CD4-positive, CD25-positive, alpha-beta regulatory T cell (primary cell): ENCODE data around the gene HOXD12. TPM values are rescaled to one million over a fixed set of nuclear protein-coding genes. Genes with fewer than 3 reads are reported as not detected.

ENCODE experiments used
- ATAC-seq, 2 donors: fragments of 150-1000 bp; cut with Tn5 transposase; one replicate each; pipeline ENCODE4 v1.10.0; 2021; ENCODE audit warnings: low read depth in 2 of 2, moderate number of reproducible peaks in 2 of 2, moderate library complexity in 1 of 2
- DNase-seq, 3 donors: peaks; one replicate each; pipeline versions ENCODE4 v3.0.0 to v3.0.0-alpha.2; 2012 to 2022; ENCODE audit warnings: mixed read lengths in 1 of 3
- H3K27ac ChIP-seq: one replicate; pipeline ENCODE4 v1.7.0; 2013; ENCODE audit warnings: mild to moderate bottlenecking, low read length; ENCODE audit not compliant: insufficient read depth, poor library complexity, severe bottlenecking
- H3K27me3 ChIP-seq: one replicate; pipeline ENCODE4 v1.7.0; 2013; ENCODE audit warnings: low read length; ENCODE audit not compliant: control insufficient read depth, insufficient read depth
- H3K36me3 ChIP-seq: one replicate; pipeline ENCODE4 v1.7.0; 2013; ENCODE audit warnings: mild to moderate bottlenecking, low read length, moderate library complexity; ENCODE audit not compliant: control insufficient read depth, insufficient read depth
- H3K4me1 ChIP-seq: 2 replicates; pipeline ENCODE4 v1.7.0; 2013; ENCODE audit warnings: mild to moderate bottlenecking, low read length; ENCODE audit not compliant: insufficient read depth, control insufficient read depth, poor library complexity, severe bottlenecking
- H3K4me3 ChIP-seq: one replicate; pipeline ENCODE4 v1.7.0; 2013; ENCODE audit warnings: low read depth, mild to moderate bottlenecking, low read length, moderate library complexity
- H3K9me3 ChIP-seq, 2 experiments: 1 replicate in 1 of 2; 2 replicates in 1 of 2; pipeline ENCODE4 v1.7.0; 2013; ENCODE audit warnings: low read length in 2 of 2, mild to moderate bottlenecking in 1 of 2, moderate library complexity in 1 of 2; ENCODE audit not compliant: control insufficient read depth in 2 of 2
- H3K27ac Mint-ChIP-seq, 3 donors: one replicate each; pipeline ENCODE4 v1.8.0; 2020 to 2022; ENCODE audit warnings: mild to moderate bottlenecking in 3 of 3, mixed read lengths in 3 of 3, moderate library complexity in 2 of 3
- H3K27me3 Mint-ChIP-seq: one replicate; pipeline ENCODE4 v1.8.0; 2022; ENCODE audit warnings: mild to moderate bottlenecking, mixed read lengths
- H3K36me3 Mint-ChIP-seq: one replicate; pipeline ENCODE4 v1.8.0; 2020; ENCODE audit warnings: mixed read lengths
- H3K4me1 Mint-ChIP-seq, 4 donors: one replicate each; pipeline ENCODE4 v1.8.0; 2020 to 2022; ENCODE audit warnings: mixed read lengths in 4 of 4, mild to moderate bottlenecking in 1 of 4
- H3K4me3 Mint-ChIP-seq, 4 donors: one replicate each; pipeline ENCODE4 v1.8.0; 2020 to 2022; ENCODE audit warnings: mild to moderate bottlenecking in 4 of 4, mixed read lengths in 4 of 4, moderate library complexity in 3 of 4
- H3K9me3 Mint-ChIP-seq, 7 donors: one replicate each; pipeline ENCODE4 v1.8.0; 2020 to 2022; ENCODE audit warnings: mixed read lengths in 7 of 7, mild to moderate bottlenecking in 3 of 7, moderate library complexity in 2 of 7
- polyA plus RNA-seq, 4 donors: library from polyadenylated mRNA; unstranded; fragments of 300-500 nt; fragmentation: Illumina TruSeq; gene quantifications; one replicate each; pipeline ENCODE4 v1.2.3, GENCODE V29; 2021
- total RNA-seq: library from RNA; stranded (reverse); gene quantifications from one replicate; pipeline ENCODE4 v1.2.3, GENCODE V29; 2022

HOXD12 gene, protein sequence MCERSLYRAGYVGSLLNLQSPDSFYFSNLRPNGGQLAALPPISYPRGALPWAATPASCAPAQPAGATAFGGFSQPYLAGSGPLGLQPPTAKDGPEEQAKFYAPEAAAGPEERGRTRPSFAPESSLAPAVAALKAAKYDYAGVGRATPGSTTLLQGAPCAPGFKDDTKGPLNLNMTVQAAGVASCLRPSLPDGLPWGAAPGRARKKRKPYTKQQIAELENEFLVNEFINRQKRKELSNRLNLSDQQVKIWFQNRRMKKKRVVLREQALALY
- not detected for total RNA-seq
- not detected for polyA plus RNA-seq

DNA sequence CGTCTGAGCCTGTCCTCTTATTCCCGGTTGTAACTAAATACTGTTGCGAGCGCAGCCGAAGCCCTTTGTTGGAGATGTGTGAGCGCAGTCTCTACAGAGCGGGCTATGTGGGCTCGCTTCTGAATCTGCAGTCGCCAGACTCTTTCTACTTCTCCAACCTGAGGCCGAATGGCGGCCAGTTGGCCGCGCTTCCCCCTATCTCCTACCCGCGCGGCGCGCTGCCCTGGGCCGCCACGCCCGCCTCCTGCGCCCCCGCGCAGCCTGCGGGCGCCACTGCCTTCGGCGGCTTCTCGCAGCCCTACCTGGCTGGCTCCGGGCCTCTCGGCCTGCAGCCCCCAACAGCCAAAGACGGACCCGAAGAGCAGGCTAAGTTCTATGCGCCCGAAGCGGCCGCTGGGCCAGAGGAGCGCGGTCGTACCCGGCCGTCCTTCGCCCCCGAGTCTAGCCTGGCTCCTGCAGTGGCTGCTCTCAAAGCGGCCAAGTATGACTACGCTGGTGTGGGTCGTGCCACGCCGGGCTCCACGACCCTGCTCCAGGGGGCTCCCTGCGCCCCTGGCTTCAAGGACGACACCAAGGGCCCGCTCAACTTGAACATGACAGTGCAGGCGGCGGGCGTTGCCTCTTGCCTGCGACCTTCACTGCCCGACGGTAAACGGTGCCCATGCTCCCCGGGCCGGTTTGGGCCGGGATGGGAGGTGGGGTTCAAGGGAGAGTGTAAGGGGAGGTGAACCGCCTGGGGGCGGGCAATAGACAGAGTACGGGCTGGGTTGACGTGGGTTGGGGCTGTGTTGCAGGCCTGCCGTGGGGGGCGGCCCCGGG is at the start of gene HOXD12:
HOXD12 (plus strand) TSS at position 68 of the 819 bp plus-strand sequence; CDS start at position 75, 7 bp downstream.
- Mint-ChIP-seq H3K27me3 (peaks cover 97% of the 10 kb centered on the region), H3K27ac (no peak within 1 kb of the TSS), H3K9me3 (peaks cover 0 to 13% (median 0%) of the 10 kb centered on the region in 7 donors), H3K4me3 (peak within 1 kb of the TSS in 2 of 4 donors; percentile 13 to 58), H3K4me1 (peaks cover 6 to 29% (median 20%) of the 10 kb centered on the region in 4 donors), H3K36me3 (no peaks in the 10 kb centered on the region)
- H3K27me3 ChIP-seq = peaks cover 53% of the 10 kb centered on the region
- H3K36me3 ChIP-seq = no peaks in the 10 kb centered on the region
- ATAC-seq (no peak), DNase-seq (no peak)
- no peak within 1 kb of the TSS for H3K4me3 ChIP-seq
- peaks cover 19% of the 10 kb centered on the region for H3K4me1 ChIP-seq
- peaks cover 3 to 15% of the 10 kb centered on the region in 2 experiments for H3K9me3 ChIP-seq
- H3K27ac ChIP-seq = no peak within 1 kb of the TSS

DNA sequence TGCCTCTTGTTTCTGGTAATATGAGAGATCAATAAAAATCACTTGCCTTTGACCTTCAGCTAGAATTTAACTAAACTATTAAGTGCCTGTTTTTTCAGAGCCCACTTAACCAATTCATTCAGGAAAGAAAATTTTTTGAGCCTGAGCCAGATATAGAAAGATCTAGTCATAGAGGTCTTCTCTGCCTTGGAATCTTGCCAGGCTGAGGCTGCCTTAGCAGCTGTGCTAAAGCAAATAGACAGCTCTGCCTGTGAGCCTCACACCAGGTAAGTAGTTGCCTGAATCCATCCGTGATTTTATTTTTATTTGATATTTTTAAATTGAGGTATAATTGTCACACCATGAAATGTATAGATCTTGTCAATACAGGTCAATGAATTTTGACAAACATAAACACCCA is 43.2 kb upstream of the HOXD12 start:
- H3K27me3 ChIP-seq = peaks cover 16% of the 10 kb centered on the region
- no peak for DNase-seq
- H3K4me3 ChIP-seq = no peak overlapping the region
- no peaks in the 10 kb centered on the region for H3K9me3 ChIP-seq
- Mint-ChIP-seq H3K4me3 (no peak overlapping the region), H3K27ac (no peak overlapping the region), H3K9me3 (peaks cover 0 to 3% (median 0%) of the 10 kb centered on the region in 7 donors), H3K36me3 (no peaks in the 10 kb centered on the region), H3K4me1 (no peaks in the 10 kb centered on the region), H3K27me3 (peaks cover 39% of the 10 kb centered on the region)
- no peaks in the 10 kb centered on the region for H3K4me1 ChIP-seq
- no peaks in the 10 kb centered on the region for H3K36me3 ChIP-seq
- H3K27ac ChIP-seq = no peak overlapping the region
- no peak for ATAC-seq

- no peak for DNase-seq
- no peak overlapping the region for H3K27ac Mint-ChIP-seq
- H3K36me3 ChIP-seq = no peaks in the 10 kb centered on the region
- peaks cover 0 to 2% (median 0%) of the 10 kb centered on the region in 7 donors for H3K9me3 Mint-ChIP-seq
- H3K4me1 Mint-ChIP-seq = peaks cover 0 to 10% (median 0%) of the 10 kb centered on the region in 4 donors
- H3K4me1 ChIP-seq = peaks cover 7% of the 10 kb centered on the region
- peaks cover 48% of the 10 kb centered on the region for H3K27me3 ChIP-seq
- H3K27ac ChIP-seq = no peak overlapping the region
- H3K36me3 Mint-ChIP-seq = no peaks in the 10 kb centered on the region
- no peaks in the 10 kb centered on the region for H3K9me3 ChIP-seq
- no peak overlapping the region for H3K4me3 Mint-ChIP-seq
- peaks cover 65% of the 10 kb centered on the region for H3K27me3 Mint-ChIP-seq
- no peak overlapping the region for H3K4me3 ChIP-seq
- no peak for ATAC-seq
Observed at GRCh38 chr2:176063958-176064357, 35.6 kb upstream of the HOXD12 start.

- H3K27ac Mint-ChIP-seq = no peak overlapping the region
- Histone ChIP-seq H3K4me3 (no peak overlapping the region), H3K4me1 (peaks cover 7% of the 10 kb centered on the region), H3K9me3 (no peaks in the 10 kb centered on the region), H3K27me3 (peaks cover 66% of the 10 kb centered on the region), H3K36me3 (no peaks in the 10 kb centered on the region), H3K27ac (no peak overlapping the region)
- H3K36me3 Mint-ChIP-seq = no peaks in the 10 kb centered on the region
- no peak overlapping the region for H3K4me3 Mint-ChIP-seq
- ATAC-seq (no peak), DNase-seq (no peak)
- H3K27me3 Mint-ChIP-seq = peaks cover 86% of the 10 kb centered on the region
- H3K4me1 Mint-ChIP-seq = peaks cover 0 to 10% (median 0%) of the 10 kb centered on the region in 4 donors
- peaks cover 0 to 4% (median 0%) of the 10 kb centered on the region in 7 donors for H3K9me3 Mint-ChIP-seq
Observed at GRCh38 chr2:176066645-176067588, 32.7 kb upstream of the HOXD12 start.

DNA sequence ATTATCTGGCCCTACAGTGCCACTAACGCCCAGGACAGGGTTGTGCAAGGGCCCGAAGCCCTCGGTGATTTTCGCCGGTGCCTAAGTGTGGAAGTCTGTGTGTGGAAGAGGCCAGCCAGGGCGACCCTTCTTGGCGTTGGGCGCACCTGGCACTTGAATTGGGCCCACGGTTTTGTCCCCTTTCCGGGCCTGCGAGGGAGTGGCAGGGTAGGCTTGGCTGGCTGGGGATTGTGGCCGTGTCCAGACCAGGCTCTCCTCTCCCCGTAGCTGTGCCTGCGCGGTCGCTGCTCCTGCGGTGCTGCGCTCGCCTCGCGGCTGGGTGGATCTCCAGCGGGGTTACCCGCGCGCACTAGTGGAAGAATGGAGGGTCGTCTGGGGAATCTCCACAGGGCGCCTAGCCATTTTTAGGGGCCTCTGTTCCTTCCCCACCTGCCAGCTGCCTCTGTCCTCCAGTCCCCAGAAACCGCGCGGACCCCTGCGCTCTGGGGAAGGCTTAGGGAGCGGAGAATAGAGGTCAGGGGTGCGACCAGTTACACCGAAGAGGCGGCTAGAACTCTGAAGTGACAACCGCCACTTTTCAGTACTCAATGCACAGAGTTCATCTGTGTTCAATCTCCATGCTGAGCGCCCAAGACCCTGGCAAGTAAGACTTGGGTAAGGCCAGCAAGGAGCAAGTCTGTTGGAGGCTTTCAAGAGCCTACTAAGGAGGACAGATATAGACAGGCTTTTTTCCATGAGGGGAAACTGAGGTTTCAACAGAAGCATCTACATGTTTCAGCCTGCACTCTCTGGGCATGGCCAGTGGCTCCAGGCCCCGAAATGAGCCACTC is 31.8 kb upstream of the HOXD12 start:
- H3K4me1 Mint-ChIP-seq = peaks cover 0 to 10% (median 0%) of the 10 kb centered on the region in 4 donors
- no peaks in the 10 kb centered on the region for H3K36me3 ChIP-seq
- H3K9me3 ChIP-seq = no peaks in the 10 kb centered on the region
- H3K9me3 Mint-ChIP-seq = peaks cover 0 to 2% (median 0%) of the 10 kb centered on the region in 7 donors
- H3K36me3 Mint-ChIP-seq = no peaks in the 10 kb centered on the region
- H3K27ac ChIP-seq = no peak overlapping the region
- peaks cover 7% of the 10 kb centered on the region for H3K4me1 ChIP-seq
- DNase-seq (no peak), ATAC-seq (no peak)
- no peak overlapping the region for H3K27ac Mint-ChIP-seq
- peaks cover 90% of the 10 kb centered on the region for H3K27me3 Mint-ChIP-seq
- no peak overlapping the region for H3K4me3 Mint-ChIP-seq
- H3K27me3 ChIP-seq = peaks cover 64% of the 10 kb centered on the region
- no peak overlapping the region for H3K4me3 ChIP-seq

DNA sequence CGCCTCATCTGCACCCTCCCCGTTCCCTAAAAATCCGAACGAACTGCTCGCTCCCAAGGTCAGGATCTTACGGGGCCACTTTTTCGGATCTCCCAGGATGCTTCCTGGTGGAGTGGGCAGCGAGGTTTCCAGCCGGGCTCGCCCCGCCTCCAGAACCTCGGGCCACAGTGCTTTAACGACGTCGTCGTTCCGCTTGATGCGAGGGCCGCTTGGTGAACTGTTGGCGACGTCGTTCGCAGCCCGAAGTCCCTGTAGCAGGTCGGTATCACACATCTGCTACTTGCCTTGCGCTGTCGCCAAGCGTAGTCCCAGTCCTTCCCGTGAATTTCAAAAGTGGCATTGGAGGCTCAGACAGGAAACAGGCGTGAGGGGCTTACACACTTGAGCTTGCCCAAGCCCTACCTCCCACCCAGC is 31.2 kb upstream of the HOXD12 start:
- H3K36me3 ChIP-seq = no peaks in the 10 kb centered on the region
- H3K27me3 ChIP-seq = peaks cover 64% of the 10 kb centered on the region
- no peaks in the 10 kb centered on the region for H3K36me3 Mint-ChIP-seq
- H3K9me3 Mint-ChIP-seq = peaks cover 0 to 2% (median 0%) of the 10 kb centered on the region in 7 donors
- H3K27ac Mint-ChIP-seq = no peak overlapping the region
- peaks cover 7% of the 10 kb centered on the region for H3K4me1 ChIP-seq
- ATAC-seq (no peak), DNase-seq (no peak)
- no peak overlapping the region for H3K27ac ChIP-seq
- H3K27me3 Mint-ChIP-seq = peaks cover 94% of the 10 kb centered on the region
- no peak overlapping the region for H3K4me3 ChIP-seq
- H3K4me1 Mint-ChIP-seq = peaks cover 0 to 10% (median 0%) of the 10 kb centered on the region in 4 donors
- peak overlapping the region in 1 of 4 donors; percentile 26 for H3K4me3 Mint-ChIP-seq
- no peaks in the 10 kb centered on the region for H3K9me3 ChIP-seq
